Measurements from ENCODE around the gene QRICH2.

DNA sequence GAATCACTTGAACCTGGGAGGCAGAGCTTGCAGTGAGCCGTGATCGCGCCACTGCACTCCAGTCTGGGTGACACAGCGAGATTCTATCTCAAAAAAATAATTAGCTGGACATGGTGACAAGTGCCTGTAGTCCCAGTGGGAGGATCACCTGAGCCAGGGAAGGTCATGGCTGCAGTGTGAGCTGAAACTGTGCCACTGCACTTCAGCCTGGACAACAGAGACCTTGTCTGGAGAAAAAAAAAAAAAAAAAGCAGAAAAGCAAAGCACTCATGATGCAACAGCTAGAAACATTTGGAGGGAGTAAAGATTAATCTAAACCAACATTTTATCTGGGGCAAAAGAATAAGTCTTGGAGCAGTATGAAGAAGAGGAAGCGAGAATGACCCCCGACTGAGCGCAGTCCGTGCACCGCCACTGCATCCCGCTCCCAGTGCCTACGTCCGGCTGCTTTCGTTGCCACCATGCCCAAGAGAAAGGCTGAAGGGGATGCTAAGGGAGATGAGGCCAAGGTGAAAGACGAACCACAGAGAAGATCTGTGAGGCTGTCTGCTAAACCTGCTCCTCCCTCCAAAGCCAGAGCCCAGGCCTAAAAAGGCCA is 37.4 kb upstream of the QRICH2 start:
- TF ChIP-seq, protein P1, sequence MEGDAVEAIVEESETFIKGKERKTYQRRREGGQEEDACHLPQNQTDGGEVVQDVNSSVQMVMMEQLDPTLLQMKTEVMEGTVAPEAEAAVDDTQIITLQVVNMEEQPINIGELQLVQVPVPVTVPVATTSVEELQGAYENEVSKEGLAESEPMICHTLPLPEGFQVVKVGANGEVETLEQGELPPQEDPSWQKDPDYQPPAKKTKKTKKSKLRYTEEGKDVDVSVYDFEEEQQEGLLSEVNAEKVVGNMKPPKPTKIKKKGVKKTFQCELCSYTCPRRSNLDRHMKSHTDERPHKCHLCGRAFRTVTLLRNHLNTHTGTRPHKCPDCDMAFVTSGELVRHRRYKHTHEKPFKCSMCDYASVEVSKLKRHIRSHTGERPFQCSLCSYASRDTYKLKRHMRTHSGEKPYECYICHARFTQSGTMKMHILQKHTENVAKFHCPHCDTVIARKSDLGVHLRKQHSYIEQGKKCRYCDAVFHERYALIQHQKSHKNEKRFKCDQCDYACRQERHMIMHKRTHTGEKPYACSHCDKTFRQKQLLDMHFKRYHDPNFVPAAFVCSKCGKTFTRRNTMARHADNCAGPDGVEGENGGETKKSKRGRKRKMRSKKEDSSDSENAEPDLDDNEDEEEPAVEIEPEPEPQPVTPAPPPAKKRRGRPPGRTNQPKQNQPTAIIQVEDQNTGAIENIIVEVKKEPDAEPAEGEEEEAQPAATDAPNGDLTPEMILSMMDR (IDR thresholded peaks at IDR 0.05; ENCODE audit: insufficient read depth, low read length, poor library complexity, severe bottlenecking) = no peak
- TF ChIP-seq EZH2phosphoT487 (conservative IDR thresholded peaks at IDR 0.05; ENCODE audit: low read length) = no peak
